ENCODE measurements around the gene KCNQ1. TPM values are rescaled to one million over a fixed set of nuclear protein-coding genes. Genes with fewer than 3 reads are reported as not detected.
A peak's percentile ranks its signal among the peaks of the same experiment; 100 is the strongest.

Gene KCNQ1
- total RNA-seq, 1 experiment from 2014 or later: 1.0 TPM

DNA sequence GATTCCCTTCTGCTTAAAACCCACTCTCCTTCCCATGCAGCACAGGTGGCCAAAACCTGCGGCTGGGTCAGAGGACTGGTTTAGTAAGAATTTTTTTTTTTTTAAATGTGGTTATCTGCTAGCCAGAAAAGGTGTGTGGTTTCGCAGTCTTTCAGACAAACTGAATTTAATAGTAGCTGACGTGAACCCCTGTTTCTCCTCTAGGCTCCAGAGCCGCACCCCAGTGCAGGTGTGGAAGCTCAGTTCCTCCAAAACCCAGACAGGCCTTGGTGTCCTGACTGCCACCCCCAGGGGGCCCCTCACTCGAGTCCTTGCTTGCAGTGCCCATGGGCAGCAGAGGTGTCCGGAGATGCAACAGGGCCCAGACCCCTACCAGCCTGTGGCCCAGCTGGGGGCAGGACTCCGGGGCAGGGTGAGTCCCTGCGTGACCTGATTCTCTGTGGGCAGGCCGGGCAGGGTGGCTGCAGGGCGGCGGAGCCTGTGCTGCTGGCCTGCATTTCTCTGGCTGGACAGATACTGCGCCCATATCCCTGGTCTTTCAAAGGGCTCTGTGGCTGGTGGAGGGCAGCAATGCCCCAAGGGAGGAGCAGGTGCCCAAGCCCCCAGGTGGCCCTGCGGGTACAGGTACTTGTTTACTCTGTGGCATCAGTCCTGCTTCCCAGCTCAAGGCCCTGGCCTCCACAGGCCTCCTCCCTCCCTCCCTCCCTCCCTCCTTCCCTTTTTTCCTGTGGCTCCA lies 15.2 kb downstream of the KCNQ1 start:
- Mint-ChIP-seq H3K36me3 (ENCODE audit: insufficient read depth, unreplicated experiment) (no peaks in the 10 kb centered on the region), H3K27ac (ENCODE audit: unreplicated experiment) (no peak overlapping the region), H3K27me3 (ENCODE audit: insufficient read depth, unreplicated experiment) (no peaks in the 10 kb centered on the region), H3K4me3 (ENCODE audit: unreplicated experiment) (no peak overlapping the region), H3K9me3 (ENCODE audit: unreplicated experiment) (no peaks in the 10 kb centered on the region), H3K4me1 (ENCODE audit: low read depth, unreplicated experiment) (no peaks in the 10 kb centered on the region)
- BruUV-seq (replicated peaks): no TSS peak
- Histone ChIP-seq H3K36me3 (ENCODE audit: control insufficient read depth, insufficient read depth, low read length) (no peaks in the 10 kb centered on the region), H3K4me1 (peaks cover 6% of the 10 kb centered on the region), H3K4me3 (ENCODE audit: low read depth, low read length) (no peak overlapping the region), H3K27me3 (replicated peaks; ENCODE audit: control insufficient read depth, insufficient read depth, low read length) (no peaks in the 10 kb centered on the region), H3K9me3 (no peaks in the 10 kb centered on the region)
- ChIA-PET CTCF (no interaction called here), POLR2A (interaction anchor here (0.5 kb wide), 1 partner anchor 83 kb away, joined by 3 read pairs; no protein-coding TSS in a partner anchor)
- TF ChIP-seq, protein P1, sequence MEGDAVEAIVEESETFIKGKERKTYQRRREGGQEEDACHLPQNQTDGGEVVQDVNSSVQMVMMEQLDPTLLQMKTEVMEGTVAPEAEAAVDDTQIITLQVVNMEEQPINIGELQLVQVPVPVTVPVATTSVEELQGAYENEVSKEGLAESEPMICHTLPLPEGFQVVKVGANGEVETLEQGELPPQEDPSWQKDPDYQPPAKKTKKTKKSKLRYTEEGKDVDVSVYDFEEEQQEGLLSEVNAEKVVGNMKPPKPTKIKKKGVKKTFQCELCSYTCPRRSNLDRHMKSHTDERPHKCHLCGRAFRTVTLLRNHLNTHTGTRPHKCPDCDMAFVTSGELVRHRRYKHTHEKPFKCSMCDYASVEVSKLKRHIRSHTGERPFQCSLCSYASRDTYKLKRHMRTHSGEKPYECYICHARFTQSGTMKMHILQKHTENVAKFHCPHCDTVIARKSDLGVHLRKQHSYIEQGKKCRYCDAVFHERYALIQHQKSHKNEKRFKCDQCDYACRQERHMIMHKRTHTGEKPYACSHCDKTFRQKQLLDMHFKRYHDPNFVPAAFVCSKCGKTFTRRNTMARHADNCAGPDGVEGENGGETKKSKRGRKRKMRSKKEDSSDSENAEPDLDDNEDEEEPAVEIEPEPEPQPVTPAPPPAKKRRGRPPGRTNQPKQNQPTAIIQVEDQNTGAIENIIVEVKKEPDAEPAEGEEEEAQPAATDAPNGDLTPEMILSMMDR (IDR thresholded peaks at IDR 0.05; ENCODE audit: insufficient read depth in 1 of 2, low read depth in 1 of 2, low read length in 1 of 2, severe bottlenecking in 1 of 2, unreplicated experiment in 1 of 2): peak in 1 of 2 experiments; percentile 1
- peak in 1 of 2 experiments; percentile 29 for DNase-seq
- intact Hi-C loops (cut with micrococcal nuclease; ENCODE audit: unreplicated experiment): no loop called here

DNA sequence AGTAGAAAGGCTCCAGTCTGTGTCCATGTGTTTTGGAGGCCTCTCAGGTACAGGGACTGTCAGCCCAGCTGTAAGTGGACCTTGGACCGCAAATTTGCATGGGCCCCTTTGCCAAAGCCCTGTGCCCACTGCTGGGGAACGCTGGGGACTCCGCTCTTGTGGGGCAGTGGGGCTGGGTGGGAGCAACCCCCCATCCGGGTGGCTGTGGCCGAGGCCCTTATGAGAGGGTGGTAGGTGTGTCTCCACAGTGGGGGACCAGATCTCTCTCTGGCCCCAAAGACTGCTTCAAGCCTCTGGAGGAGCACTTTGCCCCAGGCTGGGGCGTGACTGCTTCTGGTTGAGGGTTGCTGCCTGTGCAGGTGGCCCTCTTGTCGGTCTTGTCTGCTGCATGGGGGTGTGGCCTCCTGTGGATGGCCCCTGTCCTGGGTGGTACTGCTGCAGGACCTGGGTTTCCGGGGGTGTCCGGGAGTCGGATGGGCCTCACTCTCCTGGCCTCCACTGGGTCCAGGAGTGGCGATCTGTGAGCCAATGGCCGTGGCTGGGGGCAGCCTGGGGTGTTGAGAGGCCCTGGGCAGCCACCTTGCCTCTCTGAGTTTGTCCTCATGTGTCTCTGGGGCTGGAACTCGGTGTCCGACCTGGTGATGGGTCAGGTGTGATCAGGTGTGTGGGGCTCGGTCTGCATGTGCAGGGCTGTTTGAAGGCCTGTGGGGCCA lies 15.9 kb downstream of the KCNQ1 start:
- Mint-ChIP-seq H3K27ac (ENCODE audit: unreplicated experiment) (no peak overlapping the region), H3K9me3 (ENCODE audit: unreplicated experiment) (no peaks in the 10 kb centered on the region), H3K4me1 (ENCODE audit: low read depth, unreplicated experiment) (no peaks in the 10 kb centered on the region), H3K4me3 (ENCODE audit: unreplicated experiment) (no peak overlapping the region), H3K36me3 (ENCODE audit: insufficient read depth, unreplicated experiment) (no peaks in the 10 kb centered on the region), H3K27me3 (ENCODE audit: insufficient read depth, unreplicated experiment) (no peaks in the 10 kb centered on the region)
- Histone ChIP-seq H3K36me3 (ENCODE audit: control insufficient read depth, insufficient read depth, low read length) (no peaks in the 10 kb centered on the region), H3K4me1 (peaks cover 6% of the 10 kb centered on the region), H3K9me3 (no peaks in the 10 kb centered on the region), H3K27me3 (replicated peaks; ENCODE audit: control insufficient read depth, insufficient read depth, low read length) (no peaks in the 10 kb centered on the region), H3K4me3 (ENCODE audit: low read depth, low read length) (no peak overlapping the region)
- CTCF ChIA-PET: no interaction called here
- TF ChIP-seq, protein P1 (IDR thresholded peaks at IDR 0.05; ENCODE audit: insufficient read depth in 1 of 2, low read depth in 1 of 2, low read length in 1 of 2, severe bottlenecking in 1 of 2, unreplicated experiment in 1 of 2): no peak
- intact Hi-C loops (cut with micrococcal nuclease; ENCODE audit: unreplicated experiment): no loop called here
- POLR2A ChIA-PET: interaction anchor here (0.5 kb wide), 1 partner anchor 84 kb away, joined by 3 read pairs; no protein-coding TSS in a partner anchor
- no TSS peak for BruUV-seq (replicated peaks)
- peak in 1 of 2 experiments; percentile 50 for DNase-seq

- intact Hi-C loops (cut with micrococcal nuclease; ENCODE audit: unreplicated experiment): no loop called here
- Histone ChIP-seq H3K4me3 (ENCODE audit: low read depth, low read length) (no peak overlapping the region), H3K36me3 (ENCODE audit: control insufficient read depth, insufficient read depth, low read length) (no peaks in the 10 kb centered on the region), H3K4me1 (peaks cover 6% of the 10 kb centered on the region), H3K9me3 (no peaks in the 10 kb centered on the region), H3K27me3 (replicated peaks; ENCODE audit: control insufficient read depth, insufficient read depth, low read length) (no peaks in the 10 kb centered on the region)
- TF ChIP-seq, protein P1 (IDR thresholded peaks at IDR 0.05; ENCODE audit: insufficient read depth in 1 of 2, low read depth in 1 of 2, low read length in 1 of 2, severe bottlenecking in 1 of 2, unreplicated experiment in 1 of 2): no peak
- no peaks in the 10 kb centered on the region for H3K4me1 Mint-ChIP-seq (ENCODE audit: low read depth, unreplicated experiment)
- no peak overlapping the region for H3K4me3 Mint-ChIP-seq (ENCODE audit: unreplicated experiment)
- no peaks in the 10 kb centered on the region for H3K27me3 Mint-ChIP-seq (ENCODE audit: insufficient read depth, unreplicated experiment)
- no peaks in the 10 kb centered on the region for H3K9me3 Mint-ChIP-seq (ENCODE audit: unreplicated experiment)
- no peaks in the 10 kb centered on the region for H3K36me3 Mint-ChIP-seq (ENCODE audit: insufficient read depth, unreplicated experiment)
- H3K27ac Mint-ChIP-seq (ENCODE audit: unreplicated experiment): no peak overlapping the region
- BruUV-seq (replicated peaks): no TSS peak
- ChIA-PET CTCF (no interaction called here), POLR2A (no interaction called here)
- peak in 1 of 2 experiments; percentile 31 for DNase-seq
Observed at GRCh38 chr11:2461253-2461955, 16.6 kb downstream of the KCNQ1 start.

All from Caco-2 (cell line).